WTC11 (cell line): ENCODE measurements around the gene GRAMD4. TPM values are rescaled to one million over a fixed set of nuclear protein-coding genes. Genes with fewer than 3 reads are reported as not detected.

Experiments
- ATAC-seq: fragments of 200-7000 bp; cut with Tn5 transposase; 2 replicates; pipeline ENCODE4 v1.10.0; 2021; ENCODE audit warnings: mild to moderate bottlenecking, moderate library complexity
- CTCF ChIA-PET: fragments of 300-600 bp; sonication (Branson Sonifier 250); formaldehyde crosslinking; loops from one replicate; lab custom pipeline; 2021; ENCODE audit warnings: antibody characterized with exemption; lab: Charles Lee
- POLR2A ChIA-PET: fragments of 350-600 bp; sonication (Branson Sonifier 250); formaldehyde crosslinking; loops from one replicate; lab custom pipeline; 2021; ENCODE audit warnings: antibody characterized with exemption; lab: Charles Lee
- DNase-seq: peaks from one replicate; pipeline ENCODE4 v3.0.0; 2021; ENCODE audit warnings: low spot score
- H3K27ac Mint-ChIP-seq: 2 replicates; pipeline ENCODE4 v1.8.0; 2021; ENCODE audit warnings: mixed read lengths
- H3K27me3 Mint-ChIP-seq: 2 replicates; pipeline ENCODE4 v1.8.0; 2021; ENCODE audit warnings: low read depth, mild to moderate bottlenecking, moderate library complexity, mixed read lengths
- H3K36me3 Mint-ChIP-seq: 2 replicates; pipeline ENCODE4 v1.8.0; 2021; ENCODE audit warnings: mixed read lengths
- H3K4me1 Mint-ChIP-seq: 2 replicates; pipeline ENCODE4 v1.8.0; 2022; ENCODE audit warnings: mixed read lengths
- H3K4me3 Mint-ChIP-seq: 2 replicates; pipeline ENCODE4 v1.8.0; 2021; ENCODE audit warnings: mild to moderate bottlenecking, moderate library complexity, mixed read lengths
- H3K9me3 Mint-ChIP-seq: 2 replicates; pipeline ENCODE4 v1.8.0; 2021; ENCODE audit warnings: mixed read lengths
- AR ChIP-seq: fragments of 250-450 bp; sonication (Bioruptor Pico); IDR thresholded peaks from 2 replicates; pipeline ENCODE4 v1.9.0; 2021; ENCODE audit warnings: mild to moderate bottlenecking
- CDX4 ChIP-seq: fragments of 250-450 bp; sonication (Bioruptor Pico); IDR thresholded peaks from 2 replicates; pipeline ENCODE4 v1.9.0; 2021; ENCODE audit warnings: moderate library complexity, mild to moderate bottlenecking, inconsistent platforms, borderline replicate concordance
- CREB1 ChIP-seq: sonication (generic); formaldehyde crosslinking; IDR thresholded peaks from 2 replicates; pipeline ENCODE4 v1.8.0; 2023; ENCODE audit warnings: mild to moderate bottlenecking, missing genetic modification reagents
- E2F4 ChIP-seq: sonication (generic); formaldehyde crosslinking; IDR thresholded peaks from 2 replicates; pipeline ENCODE4 v1.8.1; 2022; ENCODE audit warnings: low read depth, mild to moderate bottlenecking, moderate library complexity, missing genetic modification reagents, borderline replicate concordance
- KAT7 ChIP-seq: sonication (generic); formaldehyde crosslinking; IDR thresholded peaks from 2 replicates; pipeline ENCODE4 v1.8.1; 2023; ENCODE audit warnings: missing genetic modification reagents, mild to moderate bottlenecking, borderline replicate concordance
- NFATC4 ChIP-seq: fragments of 250-450 bp; sonication (Bioruptor Pico); IDR thresholded peaks from 2 replicates; pipeline ENCODE4 v1.9.0; 2021; ENCODE audit warnings: mild to moderate bottlenecking
- RELA ChIP-seq: sonication (generic); formaldehyde crosslinking; IDR thresholded peaks from 2 replicates; pipeline ENCODE4 v1.8.1; 2022; ENCODE audit warnings: missing genetic modification reagents, mild to moderate bottlenecking, borderline replicate concordance
- ZBTB43 ChIP-seq: sonication (generic); formaldehyde crosslinking; IDR thresholded peaks from 2 replicates; pipeline ENCODE4 v1.8.1; 2023; ENCODE audit warnings: mild to moderate bottlenecking, missing genetic modification reagents
- ZNF138 ChIP-seq: sonication (generic); formaldehyde crosslinking; conservative IDR thresholded peaks from 2 replicates; pipeline ENCODE4 v1.8.1; 2022; ENCODE audit warnings: mild to moderate bottlenecking, moderate library complexity, missing genetic modification reagents
- ZNF232 ChIP-seq: sonication (generic); formaldehyde crosslinking; IDR thresholded peaks from 2 replicates; pipeline ENCODE4 v1.8.0; 2022; ENCODE audit warnings: mild to moderate bottlenecking, missing genetic modification reagents
- ZNF263 ChIP-seq: sonication (generic); formaldehyde crosslinking; IDR thresholded peaks from 2 replicates; pipeline ENCODE4 v1.8.1; 2022; ENCODE audit warnings: low read depth, mild to moderate bottlenecking, moderate library complexity, missing genetic modification reagents
- ZNF532 ChIP-seq: fragments of 250-450 bp; sonication (Bioruptor Pico); IDR thresholded peaks from 2 replicates; pipeline ENCODE4 v1.9.0; 2021; ENCODE audit warnings: mild to moderate bottlenecking, borderline replicate concordance
- total RNA-seq: library from RNA; stranded (reverse); gene quantifications from 3 replicates; pipeline ENCODE4 v1.2.3, GENCODE V29; 2021
- TF ChIP-seq, protein P1 (sequence below): fragments of 250-450 bp; sonication (Bioruptor Pico); conservative IDR thresholded peaks from 2 replicates; pipeline ENCODE4 v1.9.0; 2021; ENCODE audit warnings: mild to moderate bottlenecking
- TF ChIP-seq, protein P2 (sequence below): sonication (generic); formaldehyde crosslinking; IDR thresholded peaks from 2 replicates; pipeline ENCODE4 v1.8.1; 2023; ENCODE audit warnings: mild to moderate bottlenecking, missing genetic modification reagents, moderate library complexity
- TF ChIP-seq, protein P3 (sequence below): sonication (generic); formaldehyde crosslinking; IDR thresholded peaks from 2 replicates; pipeline ENCODE4 v1.8.1; 2022; ENCODE audit warnings: missing genetic modification reagents, borderline replicate concordance

The GRAMD4 gene
- total RNA-seq, 1 experiment from 2014 or later: 41.0 TPM

DNA sequence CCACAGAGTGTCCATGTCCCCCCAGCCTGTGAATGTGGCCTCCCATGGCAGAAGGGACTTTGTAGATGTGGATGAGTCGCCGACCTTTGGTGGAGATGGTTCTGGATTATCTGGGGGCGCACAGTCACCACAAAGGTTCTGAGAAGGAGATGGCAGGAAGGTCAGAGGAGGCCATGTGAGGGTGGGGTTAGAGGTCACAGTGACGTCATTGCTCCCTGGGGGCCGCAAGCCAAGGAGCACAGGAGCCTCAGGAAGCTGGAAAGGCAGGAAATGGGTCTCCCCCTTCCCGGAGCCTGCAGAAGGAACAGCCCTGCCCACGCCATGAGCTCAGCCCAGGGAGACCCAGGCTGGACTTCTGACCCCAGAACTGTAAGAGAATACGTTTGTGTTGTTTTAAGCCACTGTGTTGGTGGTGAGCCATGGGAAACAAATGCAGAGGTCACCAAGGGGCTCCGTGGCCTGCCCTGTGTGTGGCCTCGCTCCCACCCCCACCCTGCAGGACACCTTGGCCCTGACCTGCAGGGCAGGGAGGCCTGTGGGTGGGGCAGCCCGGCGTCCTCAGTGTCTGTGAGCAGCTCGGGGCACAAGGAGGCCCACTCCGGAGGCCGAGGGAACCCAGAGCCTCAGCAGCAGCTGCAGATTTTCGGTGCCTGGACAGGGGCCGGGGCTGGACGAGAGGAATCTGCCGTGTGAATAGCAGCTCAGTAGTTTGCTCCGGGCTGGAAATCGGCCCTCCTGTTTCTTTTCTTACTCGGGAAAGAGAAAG is 32.1 kb downstream of the GRAMD4 start:
- Mint-ChIP-seq H3K4me3 (no peak overlapping the region), H3K27ac (peak overlapping the region; percentile 93), H3K9me3 (peaks cover 10% of the 10 kb centered on the region; the same call in 1 of the 2 replicates), H3K4me1 (peaks cover 10% of the 10 kb centered on the region), H3K36me3 (no peaks in the 10 kb centered on the region), H3K27me3 (no peaks in the 10 kb centered on the region)
- TF ChIP-seq NFATC4 (no peak), CREB1 (CRISPR knock-in tag) (no peak), AR (CRISPR knock-in tag) (no peak), ZNF232 (no peak), CDX4 (CRISPR knock-in tag) (no peak), E2F4 (CRISPR knock-in tag) (no peak), RELA (CRISPR knock-in tag) (no peak), ZNF532 (CRISPR knock-in tag) (no peak), ZBTB43 (CRISPR knock-in tag) (no peak), ZNF263 (CRISPR knock-in tag) (no peak), ZNF138 (no peak), KAT7 (no peak)
- TF ChIP-seq, protein P1, sequence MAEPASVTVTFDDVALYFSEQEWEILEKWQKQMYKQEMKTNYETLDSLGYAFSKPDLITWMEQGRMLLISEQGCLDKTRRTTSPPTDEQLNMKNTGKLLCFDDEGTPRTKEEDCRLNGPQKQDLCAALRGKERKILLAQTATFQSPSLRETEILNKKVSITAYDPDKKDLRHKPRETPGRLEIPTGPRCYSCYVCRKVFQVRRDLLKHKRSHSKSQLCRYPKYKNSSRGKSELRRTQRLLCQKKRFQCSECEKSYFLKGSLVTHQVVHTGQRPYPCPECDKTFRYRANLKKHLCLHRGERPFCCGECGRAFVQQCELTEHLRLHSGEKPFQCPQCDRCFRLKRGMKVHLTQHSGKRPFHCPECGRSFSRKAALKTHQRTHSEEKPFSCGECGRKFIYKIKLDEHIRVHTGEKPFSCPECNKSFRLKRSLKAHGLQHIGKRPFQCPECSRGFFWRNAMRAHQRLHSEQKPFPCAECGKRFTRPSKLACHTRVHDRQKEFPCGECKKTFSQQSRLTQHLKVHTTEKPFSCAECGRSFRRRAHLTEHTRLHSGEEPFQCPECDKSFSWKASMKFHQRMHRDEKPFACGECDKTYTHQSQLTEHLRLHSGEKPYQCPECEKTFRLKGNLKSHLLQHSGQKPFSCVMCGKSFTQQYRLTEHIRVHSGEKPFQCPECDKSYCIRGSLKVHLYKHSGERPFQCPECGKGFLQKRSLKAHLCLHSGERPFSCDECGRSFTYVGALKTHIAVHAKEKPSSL: no peak
- TF ChIP-seq, protein P2, sequence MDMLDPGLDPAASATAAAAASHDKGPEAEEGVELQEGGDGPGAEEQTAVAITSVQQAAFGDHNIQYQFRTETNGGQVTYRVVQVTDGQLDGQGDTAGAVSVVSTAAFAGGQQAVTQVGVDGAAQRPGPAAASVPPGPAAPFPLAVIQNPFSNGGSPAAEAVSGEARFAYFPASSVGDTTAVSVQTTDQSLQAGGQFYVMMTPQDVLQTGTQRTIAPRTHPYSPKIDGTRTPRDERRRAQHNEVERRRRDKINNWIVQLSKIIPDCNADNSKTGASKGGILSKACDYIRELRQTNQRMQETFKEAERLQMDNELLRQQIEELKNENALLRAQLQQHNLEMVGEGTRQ (CRISPR knock-in tag): no peak
- TF ChIP-seq, protein P3, sequence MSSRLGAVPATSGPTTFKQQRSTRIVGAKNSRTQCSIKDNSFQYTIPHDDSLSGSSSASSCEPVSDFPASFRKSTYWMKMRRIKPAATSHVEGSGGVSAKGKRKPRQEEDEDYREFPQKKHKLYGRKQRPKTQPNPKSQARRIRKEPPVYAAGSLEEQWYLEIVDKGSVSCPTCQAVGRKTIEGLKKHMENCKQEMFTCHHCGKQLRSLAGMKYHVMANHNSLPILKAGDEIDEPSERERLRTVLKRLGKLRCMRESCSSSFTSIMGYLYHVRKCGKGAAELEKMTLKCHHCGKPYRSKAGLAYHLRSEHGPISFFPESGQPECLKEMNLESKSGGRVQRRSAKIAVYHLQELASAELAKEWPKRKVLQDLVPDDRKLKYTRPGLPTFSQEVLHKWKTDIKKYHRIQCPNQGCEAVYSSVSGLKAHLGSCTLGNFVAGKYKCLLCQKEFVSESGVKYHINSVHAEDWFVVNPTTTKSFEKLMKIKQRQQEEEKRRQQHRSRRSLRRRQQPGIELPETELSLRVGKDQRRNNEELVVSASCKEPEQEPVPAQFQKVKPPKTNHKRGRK: no peak
- ATAC-seq (no peak), DNase-seq (no peak)
- POLR2A ChIA-PET: no interaction called here
- CTCF ChIA-PET: interaction anchor here (0.6 to 1.7 kb wide), 7 partner anchors 17 to 297 kb away, joined by 3 to 6 read pairs (median 3); no protein-coding TSS in a partner anchor
